A172 (cell line): ENCODE measurements around the gene PELI3. TPM values are rescaled to one million over a fixed set of nuclear protein-coding genes. Genes with fewer than 3 reads are reported as not detected.
A peak's percentile ranks its signal among the peaks of the same experiment; 100 is the strongest.
"Not testable (repeated sequence)": the region's sequence is repeated elsewhere in the genome, so short reads cannot be mapped to it uniquely, and the experiment has no call there.

Source experiments
- DNase-seq: peaks from one replicate; pipeline ENCODE4 v3.0.0-alpha.2; 2015; ENCODE audit warnings: low spot score
- total RNA-seq: library from RNA; depleted of rRNA; stranded (reverse); fragments of >200 nt; shearing (Covaris generic); gene quantifications from 2 replicates; pipeline ENCODE4 v1.2.3, GENCODE V29; 2014

PELI3 gene
- total RNA-seq, 1 experiment from 2014 or later, result 13.3 TPM

DNA sequence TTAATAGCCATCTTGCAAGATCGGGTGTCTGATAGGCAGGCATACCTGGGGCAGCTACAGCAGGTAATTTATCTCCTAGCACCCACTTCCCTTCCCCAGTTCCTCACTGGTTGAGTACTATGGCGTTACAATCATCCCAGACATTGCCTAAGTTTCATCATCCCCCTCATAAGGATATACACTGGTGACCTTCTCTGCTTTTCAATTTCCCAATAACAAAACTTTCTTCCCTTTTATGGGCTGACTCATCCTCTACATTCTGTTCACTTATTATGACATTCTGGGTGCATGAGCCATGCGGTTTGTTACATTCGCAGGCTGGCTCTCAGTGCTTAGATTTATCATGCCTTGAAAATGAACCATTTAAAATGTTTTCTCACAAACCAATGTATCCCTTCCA, 23.1 kb upstream of the PELI3 start:
- peak; percentile 88 for DNase-seq

DNA sequence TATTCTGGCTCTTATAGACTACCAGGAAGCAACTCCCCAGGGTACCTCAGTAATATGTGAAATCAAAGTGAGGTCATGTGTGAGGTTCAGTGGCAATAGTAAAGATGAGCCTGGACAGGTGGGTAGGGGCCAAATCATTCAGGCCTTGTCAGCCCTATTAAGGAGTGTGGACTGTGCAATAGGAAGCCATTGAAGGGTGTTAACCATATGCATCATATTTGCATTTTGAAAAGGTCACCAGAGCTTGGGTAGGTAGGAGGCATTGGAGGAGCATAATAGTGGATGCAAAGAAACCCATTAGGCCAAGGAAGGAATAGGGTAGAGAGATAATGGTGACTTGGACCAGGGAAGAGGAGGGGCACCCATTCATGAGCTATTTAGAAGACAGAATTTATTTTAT, 19.7 kb upstream of the PELI3 start:
- no peak for DNase-seq

DNA sequence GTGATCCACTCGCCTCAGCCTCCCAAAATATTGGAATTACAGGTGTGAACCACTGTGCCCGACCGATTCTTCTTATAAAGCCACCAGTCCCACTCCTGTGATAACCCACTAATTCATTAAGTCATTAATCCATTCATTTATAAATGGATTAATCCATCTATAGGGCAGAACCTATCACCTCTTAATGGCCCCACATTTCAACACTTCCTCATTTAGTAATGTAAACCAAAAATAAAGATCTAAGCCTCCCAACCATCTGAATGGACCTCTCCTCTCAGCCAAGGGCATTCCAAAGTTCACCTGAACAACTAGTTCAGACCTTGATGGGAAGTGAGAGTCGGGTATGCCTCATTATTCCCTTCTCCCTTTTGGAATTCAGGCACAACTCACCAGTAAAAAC, 18.2 kb upstream of the PELI3 start:
- DNase-seq, result no peak

DNA sequence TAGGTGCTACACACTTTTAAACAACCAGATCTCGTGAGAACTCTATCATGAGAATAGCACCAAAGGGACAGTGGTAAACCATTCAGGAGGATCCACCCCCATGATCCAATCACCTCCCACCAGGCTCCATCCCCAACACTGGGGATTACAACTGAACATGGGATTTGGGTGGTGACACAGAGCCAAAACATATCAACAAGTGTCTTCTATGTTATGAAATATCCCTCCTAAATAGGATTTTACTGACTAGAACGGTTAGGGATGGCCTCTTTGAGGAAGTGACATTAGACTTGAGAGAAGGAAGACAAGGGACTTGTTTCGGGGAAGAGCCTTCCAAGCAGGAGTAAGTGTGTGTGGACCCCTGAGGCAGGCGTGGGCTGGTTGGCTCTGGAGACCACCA, 16.1 kb upstream of the PELI3 start:
- no peak for DNase-seq

DNA sequence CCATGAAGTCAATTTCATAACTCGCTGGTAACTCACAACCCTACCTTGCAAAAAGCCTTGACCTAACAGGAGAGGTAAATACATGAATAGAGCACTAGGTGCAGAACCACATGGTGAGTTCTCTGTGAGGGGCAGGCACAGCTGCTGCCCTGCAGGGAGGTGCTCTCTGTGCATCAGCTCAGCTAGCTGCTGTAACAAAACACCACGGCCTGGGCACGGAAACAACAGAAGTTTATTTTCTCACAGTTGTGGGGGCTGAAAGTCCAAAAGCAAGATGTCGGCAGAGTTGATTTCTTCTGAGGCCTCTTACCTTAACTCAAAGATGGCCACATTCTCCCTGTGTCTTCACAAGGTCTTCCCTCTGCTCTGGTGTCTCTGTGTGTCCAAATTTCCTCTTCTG, 15.0 kb upstream of the PELI3 start:
- no peak for DNase-seq

DNA sequence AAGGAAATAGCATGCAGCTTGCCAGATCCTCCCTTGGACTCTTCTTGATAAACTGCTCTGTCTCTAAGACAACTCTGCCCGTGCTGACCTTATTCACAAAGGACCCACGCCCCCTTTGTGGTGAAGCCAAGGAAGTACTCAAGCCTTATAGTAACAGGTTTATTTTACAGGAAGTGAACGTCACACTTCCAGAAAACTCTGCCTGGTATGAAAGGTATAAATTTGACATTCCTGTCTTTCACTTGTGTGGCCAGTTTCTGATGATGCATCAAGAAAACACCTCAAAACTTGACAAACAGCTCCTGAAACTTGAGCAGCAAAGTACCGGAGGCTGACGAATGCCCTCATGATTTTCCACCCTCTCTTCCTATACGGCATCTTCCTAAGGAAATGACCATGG, 12.5 kb upstream of the PELI3 start:
- peak; percentile 74 for DNase-seq

DNA sequence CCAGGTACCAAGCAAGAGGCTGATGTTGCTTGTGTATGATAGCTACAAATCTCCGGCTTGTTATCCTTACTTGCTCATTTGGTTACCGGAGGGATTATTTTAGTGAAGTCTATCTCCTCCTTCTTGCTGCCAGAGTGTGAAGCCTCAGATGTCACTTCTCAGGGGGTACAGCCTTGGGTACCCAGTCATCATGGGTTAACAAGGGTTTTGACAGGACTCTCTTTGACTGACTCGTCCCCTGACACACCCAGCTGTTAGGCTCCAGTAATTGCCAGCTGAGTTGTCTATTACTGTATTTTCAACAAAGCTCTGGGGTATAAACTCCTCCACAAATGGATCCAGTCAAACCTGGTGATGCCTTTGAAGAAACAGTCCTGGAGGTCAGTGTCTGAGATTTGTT, 11.9 kb upstream of the PELI3 start:
- no peak for DNase-seq

DNA sequence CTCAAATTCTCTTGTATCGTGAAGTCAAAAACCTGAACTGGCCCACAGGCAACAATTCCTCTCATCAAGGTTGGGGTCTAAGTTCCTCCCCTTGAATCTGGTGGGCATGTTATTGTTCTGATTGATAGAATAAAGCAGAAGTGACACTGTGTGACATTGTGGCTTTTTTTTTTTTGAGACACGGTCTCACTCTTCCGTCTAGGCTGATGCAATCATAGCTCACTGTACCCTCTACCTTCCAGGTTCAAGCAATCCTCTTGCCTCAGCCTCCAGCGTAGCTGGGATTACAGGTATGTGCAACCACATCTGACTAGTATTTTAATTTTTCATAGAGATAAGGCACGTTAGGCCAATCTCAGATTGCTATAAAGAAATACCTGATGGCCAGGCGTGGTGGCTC, 8.9 kb upstream of the PELI3 start:
- no peak for DNase-seq

DNA sequence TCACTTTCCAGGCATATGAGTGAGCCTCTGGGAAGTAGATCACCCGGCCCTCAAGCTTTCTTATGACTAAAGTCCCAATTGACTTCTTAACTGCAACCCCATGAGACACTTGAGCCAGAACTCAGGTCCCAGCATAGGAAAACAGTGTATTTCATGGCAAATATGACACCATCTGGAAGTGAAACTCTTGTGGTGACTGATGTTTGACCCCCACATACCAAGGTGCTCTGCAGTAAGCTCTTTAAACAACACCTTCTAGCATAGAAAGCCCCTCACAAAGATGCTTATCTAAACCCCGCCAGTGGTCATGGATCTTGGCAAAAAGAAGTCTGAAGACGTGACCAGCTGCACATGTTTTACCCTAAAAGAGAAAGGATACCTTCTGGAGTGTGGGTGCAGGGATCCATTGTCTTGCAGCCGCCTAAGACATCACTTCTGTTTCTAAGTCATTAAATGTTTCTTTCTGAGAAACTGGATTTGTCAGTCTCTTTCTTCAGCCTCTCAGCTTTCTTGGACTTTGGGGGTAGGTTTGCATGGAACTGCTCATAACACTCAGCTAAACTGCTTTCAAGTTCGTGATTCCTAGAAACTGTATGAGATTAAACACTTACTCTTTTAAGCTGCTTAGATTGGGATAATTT, 7.4 kb upstream of the PELI3 start:
- DNase-seq, result no peak

DNA sequence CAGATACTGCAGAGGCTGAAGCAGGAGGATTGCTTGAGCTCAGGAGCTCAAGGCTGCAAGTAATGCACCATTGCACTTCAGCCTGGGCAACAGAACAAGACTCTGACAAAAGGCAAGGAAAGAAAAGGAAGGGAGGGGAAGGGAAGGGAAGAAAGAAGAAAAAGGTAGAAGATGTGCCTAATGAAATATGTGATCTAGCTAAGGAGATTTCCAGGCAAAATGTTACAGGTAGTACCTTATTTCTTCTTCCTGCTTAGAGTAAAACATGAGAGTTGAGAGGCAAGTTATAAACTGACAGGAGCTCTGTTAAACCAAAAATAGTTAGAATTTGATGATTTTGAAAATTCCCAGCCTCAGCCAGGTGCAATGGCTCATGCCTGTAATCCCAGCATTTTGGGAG, 4.7 kb upstream of the PELI3 start:
- DNase-seq, result no peak

DNA sequence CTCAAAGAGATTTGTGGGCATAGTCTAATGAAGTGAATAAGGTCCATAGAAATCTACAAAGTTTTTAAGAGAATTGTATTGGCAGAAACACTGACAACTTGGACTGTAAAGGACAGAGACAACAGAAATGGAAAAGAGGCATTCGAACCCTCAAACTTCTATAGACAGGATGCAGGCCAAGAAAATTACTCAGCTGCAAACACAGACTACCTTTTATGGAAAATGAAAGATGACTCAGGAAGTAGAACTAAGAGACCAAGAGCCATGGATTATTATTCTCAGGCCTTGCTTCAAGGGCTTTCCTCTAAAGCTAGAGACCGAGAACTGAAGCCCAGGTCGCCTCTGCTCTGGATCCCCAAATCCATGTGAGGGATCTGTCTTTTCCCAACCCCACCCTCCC, 3.8 kb upstream of the PELI3 start:
- no peak for DNase-seq

DNA sequence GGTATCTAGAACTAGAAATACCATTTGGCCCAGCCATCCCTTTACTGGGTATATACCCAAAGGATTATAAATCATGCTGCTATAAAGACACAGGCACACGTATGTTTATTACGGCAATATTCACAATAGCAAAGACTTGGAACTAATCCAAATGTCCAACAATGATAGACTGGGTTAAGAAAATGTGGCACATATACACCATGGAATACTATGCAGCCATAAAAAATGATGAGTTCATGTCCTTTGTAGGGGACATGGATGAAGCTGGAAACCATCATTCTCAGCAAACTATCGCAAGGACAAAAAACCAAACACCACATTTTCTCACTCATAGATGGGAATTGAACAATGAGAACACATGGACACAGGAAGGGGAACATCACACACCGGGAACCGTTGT, 2.6 kb upstream of the PELI3 start:
- DNase-seq, result not testable (repeated sequence)

DNA sequence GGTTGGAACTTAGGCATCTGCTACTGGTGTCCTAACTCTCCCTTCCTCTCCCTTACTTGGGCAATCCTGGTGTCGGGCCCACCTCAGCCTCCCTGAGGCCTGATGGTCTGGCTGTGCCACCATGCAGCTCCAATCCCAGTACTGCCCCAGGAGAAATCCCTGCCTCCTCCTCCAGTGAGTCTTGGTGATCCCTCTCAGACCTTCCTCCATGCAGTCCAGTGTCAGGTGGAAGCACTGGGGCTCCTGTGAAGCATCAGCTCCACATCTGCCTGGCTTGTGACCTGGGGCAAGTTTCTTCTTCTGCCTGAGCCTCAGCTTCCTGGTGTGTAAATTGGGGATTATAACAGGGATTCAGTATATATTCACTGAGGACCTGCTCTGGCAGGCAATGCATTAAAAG, 1.8 kb upstream of the PELI3 start:
- DNase-seq, result no peak

DNA sequence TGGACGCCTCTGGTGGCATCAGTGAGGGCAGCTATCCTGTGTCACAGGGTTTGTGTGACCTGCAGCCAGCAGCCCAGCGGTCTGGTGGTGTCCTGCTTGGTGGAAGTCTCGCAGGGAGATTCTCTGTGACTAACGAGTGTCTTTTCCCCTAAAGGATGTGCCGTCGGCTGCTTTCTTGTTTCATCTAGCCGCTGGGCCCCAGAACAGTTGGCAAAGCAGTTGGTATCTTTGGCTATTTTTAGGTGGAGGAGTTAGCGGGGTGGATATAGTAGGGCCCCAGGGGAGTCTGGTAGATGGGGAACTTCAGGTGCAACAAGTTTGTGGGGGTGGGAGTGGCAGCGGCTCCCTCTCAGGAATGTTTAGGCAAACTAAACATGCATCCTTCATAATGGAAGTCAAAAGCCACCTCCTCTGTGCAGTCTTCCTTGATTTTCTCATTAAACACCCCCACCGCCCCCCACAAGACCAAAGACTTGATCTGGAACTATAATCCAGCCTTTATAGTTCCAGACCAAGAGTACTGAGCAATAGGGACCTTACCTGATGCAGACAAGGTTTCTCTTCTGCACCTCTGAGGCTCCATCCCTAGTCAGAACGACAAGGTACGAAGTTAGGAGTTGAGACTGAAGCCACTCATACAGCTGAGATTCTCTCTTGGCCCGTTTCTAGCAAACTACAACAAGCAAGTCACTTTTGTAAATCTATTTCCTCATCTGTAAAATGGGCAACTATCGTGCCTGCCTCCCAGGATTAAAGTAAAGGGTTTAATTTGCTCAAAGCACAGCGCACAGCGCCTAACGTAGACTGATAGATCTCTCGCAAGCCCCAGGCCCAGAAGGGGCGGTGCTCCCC, 1.1 kb upstream of the PELI3 start:
- DNase-seq, result no peak

DNA sequence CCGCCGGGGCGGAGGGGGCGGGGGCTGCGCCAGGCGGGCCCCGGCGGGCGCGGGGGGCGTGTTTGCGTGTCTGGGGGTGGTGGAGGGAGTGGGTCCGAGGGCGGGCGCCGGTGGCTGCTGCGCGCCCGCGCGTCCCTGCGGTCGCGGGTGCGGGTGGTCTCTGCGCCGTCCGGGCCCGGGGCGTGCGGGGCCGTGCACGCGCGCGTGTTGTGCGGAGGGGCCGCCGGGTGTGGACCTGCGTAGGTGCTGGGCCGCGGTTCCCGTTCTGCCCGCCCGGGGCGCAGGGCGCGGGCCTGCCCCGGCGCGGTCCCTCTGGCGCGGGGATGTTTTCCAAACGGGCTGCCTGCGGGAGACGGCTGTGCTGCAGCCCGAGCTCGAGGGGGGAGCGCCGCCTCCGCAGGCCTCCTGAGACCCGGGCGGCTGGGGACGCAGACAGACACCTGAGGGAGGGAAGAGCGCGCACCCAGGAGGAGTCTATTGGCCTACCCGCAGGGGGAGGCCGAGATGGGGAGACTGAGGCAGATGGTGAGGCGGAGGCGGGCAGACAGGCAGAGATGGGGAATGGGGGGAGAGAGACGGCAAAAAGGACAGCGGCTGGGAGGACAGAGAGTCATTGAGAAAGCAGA, 442 bp downstream of the PELI3 start:
- DNase-seq, result no peak

DNA sequence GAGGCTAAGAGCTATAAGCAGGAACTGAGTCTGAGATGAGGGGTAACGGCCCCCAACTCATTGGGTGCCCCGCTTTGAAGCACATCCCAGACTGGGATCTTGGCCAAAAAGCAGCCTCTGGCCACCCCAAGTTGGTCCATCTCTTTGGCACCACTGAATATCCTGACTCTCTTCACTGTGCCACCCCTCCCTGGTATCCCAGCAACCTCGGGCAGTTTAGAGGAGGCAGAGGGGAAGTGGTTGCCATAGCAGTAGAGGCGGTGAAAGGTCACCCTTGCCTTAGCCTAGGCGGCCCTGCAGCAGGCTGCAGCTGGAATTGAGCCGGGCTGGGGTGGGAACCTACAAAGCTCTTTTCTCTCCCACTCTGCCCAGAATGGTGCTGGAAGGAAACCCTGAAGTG, 1.1 kb downstream of the PELI3 start:
- no peak for DNase-seq

DNA sequence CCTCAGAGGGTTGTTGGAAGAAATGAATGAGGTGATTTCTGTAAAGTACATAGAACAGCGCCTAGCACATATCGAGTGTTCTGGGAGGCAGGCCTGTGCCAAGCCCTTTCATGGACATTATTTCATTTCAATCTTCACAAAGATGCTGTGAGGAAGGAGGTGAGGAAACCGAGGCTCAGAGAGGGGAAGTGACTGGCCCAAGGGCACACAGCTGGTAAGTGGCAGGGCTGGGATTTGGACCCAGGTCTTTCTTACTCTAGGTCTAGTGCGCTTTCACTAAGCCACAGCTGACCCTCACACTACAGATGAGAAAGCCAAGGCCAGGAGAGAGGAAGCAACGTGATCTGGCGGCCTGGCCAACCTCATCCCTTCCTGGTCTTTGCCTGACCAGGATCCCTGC, 2.0 kb downstream of the PELI3 start:
- DNase-seq, result no peak

DNA sequence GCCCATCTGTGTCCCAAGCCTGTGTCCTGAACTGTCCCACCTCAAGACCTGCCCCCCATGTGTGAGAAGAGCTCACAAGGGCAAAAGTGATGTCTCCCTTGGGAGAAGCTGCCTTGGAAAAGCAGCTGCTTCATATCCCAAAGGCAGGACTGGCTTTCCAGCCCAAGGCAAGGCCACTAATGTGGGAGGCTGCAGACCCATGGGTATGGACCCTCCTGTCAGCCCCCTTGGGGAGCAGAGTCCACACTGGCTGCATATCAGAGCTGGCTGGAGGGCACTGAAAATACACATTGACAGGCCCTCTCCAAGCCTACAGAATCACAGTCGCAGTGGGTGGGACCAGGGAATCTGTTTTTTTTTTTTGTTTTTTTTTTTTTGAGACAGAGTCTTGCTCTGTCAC, 2.7 kb downstream of the PELI3 start:
- no peak for DNase-seq

DNA sequence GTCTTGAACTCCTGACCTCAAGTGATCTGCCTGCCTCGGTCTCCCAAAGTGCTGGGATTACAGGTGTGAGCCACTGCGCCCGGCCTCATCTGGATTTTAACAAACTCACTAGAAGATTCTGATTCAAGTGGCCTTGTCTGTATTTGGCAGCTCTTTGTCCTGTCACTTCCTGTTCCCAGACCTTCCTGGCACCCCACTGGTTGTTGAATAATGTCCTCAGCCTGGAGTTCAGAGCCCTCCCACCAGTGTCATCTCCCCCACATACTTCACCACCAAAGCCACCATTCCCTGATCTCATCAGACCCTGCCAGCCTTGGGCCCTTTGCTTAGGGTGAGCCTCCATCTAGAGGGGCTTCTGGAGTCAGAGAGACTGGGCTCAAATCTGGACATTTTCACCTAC, 3.3 kb downstream of the PELI3 start:
- no peak for DNase-seq

DNA sequence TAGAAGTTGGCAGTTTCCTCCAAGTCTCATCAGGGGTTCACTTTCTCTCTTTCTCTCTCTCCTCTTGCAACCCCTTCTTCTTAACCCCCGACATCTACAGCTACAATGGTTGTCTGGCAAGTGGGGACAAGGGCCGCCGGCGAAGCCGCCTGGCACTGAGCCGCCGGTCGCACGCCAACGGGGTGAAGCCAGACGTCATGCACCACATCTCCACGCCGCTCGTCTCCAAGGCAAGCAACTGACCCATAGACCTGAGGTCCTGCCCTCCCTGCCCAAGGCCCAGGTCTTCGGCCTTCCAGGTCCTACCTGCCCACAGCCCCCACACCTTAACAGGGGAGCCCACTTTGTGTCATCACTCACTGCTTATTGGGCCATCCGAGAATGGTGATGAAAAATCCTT, 4.4 kb downstream of the PELI3 start:
- DNase-seq, result no peak

DNA sequence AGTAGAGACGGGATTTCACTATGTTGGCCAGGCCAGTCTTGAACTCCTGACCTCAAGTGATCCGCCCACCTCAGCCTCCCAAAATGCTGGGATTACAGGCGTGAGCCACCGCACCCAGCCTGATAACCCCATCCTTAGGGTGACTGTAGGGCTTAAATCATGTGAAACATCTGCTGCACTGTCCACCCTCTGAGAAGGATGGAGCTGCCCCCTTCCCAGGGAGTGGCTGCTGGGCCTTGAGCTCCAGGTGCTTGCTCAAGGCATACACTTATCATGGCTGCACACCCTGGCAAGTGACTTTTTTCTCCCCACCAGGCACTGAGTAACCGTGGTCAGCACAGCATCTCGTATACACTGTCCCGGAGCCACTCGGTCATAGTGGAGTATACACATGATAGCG, 5.3 kb downstream of the PELI3 start:
- DNase-seq, result no peak

DNA sequence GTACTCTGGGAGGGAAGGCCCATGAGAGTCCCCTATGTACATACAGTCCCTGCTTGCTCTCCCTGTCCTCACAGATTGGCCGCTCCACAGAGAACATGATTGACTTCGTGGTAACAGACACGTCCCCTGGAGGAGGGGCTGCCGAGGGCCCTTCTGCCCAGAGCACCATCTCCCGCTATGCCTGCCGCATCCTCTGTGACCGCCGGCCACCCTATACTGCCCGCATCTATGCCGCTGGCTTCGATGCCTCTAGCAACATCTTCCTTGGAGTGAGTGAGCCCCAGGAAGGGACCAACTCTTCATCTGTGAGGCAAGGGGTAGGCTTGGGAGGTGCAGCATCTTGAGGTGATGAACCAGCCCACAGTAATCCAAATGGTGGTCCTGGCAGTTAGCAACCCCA, 6.5 kb downstream of the PELI3 start:
- no peak for DNase-seq
